Measurements from ENCODE around the gene HOXB1.

DNA sequence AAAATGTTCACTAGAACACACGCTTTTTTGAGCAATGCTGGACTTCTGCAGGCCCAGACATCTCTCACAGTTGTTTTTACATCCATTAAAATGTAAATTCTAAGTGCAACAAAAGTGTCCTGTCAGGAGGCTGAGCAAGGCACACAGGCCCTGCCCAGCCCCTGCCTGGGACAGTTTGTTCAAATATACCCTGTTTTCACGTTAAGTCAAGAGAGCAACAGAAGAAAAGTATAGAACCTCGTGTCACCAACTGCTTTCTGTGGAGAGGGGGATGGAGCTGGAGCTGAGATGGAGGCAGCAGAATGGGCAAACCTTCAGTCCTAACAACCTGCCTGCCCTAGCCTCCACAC is 18.4 kb upstream of the HOXB1 start:
- TF ChIP-seq L3MBTL2 (conservative IDR thresholded peaks at IDR 0.05) (no peak), ELF4 (IDR thresholded peaks at IDR 0.05) (no peak), SP1 (IDR thresholded peaks at IDR 0.05) (no peak), FOXA1 (IDR thresholded peaks at IDR 0.05) (no peak), FOXK2 (IDR thresholded peaks at IDR 0.05) (no peak), SUZ12 (IDR thresholded peaks at IDR 0.05) (no peak), TARDBP (IDR thresholded peaks at IDR 0.05) (no peak), CTBP1 (IDR thresholded peaks at IDR 0.05; ENCODE audit: borderline replicate concordance) (no peak)

All from HEK293T (cell line).